Measurements from ENCODE around the gene ETFA.

ETFA gene

GRCh38 chr15:76209942-76210341 is 101.3 kb downstream of the ETFA start:
- no peaks in the 10 kb centered on the region for H4K20me1 ChIP-seq (ENCODE audit: insufficient read depth)
- H3K9ac ChIP-seq = no peak overlapping the region
- no peak overlapping the region for H3K4me2 ChIP-seq
- no peaks in the 10 kb centered on the region for H3K27me3 ChIP-seq (ENCODE audit: insufficient read depth, low read depth)
- H2AFZ ChIP-seq (ENCODE audit: low read depth) = no peak overlapping the region
- H3K4me3 ChIP-seq (IDR thresholded peaks at IDR 0.05; ENCODE audit: insufficient read depth, low read depth, low read length) = no peak overlapping the region
- H3K4me1 ChIP-seq (ENCODE audit: low read depth, poor library complexity, severe bottlenecking) = no peaks in the 10 kb centered on the region
- TF ChIP-seq, protein P1, sequence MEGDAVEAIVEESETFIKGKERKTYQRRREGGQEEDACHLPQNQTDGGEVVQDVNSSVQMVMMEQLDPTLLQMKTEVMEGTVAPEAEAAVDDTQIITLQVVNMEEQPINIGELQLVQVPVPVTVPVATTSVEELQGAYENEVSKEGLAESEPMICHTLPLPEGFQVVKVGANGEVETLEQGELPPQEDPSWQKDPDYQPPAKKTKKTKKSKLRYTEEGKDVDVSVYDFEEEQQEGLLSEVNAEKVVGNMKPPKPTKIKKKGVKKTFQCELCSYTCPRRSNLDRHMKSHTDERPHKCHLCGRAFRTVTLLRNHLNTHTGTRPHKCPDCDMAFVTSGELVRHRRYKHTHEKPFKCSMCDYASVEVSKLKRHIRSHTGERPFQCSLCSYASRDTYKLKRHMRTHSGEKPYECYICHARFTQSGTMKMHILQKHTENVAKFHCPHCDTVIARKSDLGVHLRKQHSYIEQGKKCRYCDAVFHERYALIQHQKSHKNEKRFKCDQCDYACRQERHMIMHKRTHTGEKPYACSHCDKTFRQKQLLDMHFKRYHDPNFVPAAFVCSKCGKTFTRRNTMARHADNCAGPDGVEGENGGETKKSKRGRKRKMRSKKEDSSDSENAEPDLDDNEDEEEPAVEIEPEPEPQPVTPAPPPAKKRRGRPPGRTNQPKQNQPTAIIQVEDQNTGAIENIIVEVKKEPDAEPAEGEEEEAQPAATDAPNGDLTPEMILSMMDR (conservative IDR thresholded peaks at IDR 0.05; ENCODE audit: low read depth, low read length) = no peak
- H3K79me2 ChIP-seq (ENCODE audit: insufficient read depth, low read depth) = no peaks in the 10 kb centered on the region
- H3K27ac ChIP-seq = no peak overlapping the region
- no peaks in the 10 kb centered on the region for H3K36me3 ChIP-seq (ENCODE audit: insufficient read depth)

GRCh38 chr15:76209523-76209922 is 101.7 kb downstream of the ETFA start:
- TF ChIP-seq, protein P1 (conservative IDR thresholded peaks at IDR 0.05; ENCODE audit: low read depth, low read length) = no peak
- H3K79me2 ChIP-seq (ENCODE audit: insufficient read depth, low read depth) = no peaks in the 10 kb centered on the region
- no peaks in the 10 kb centered on the region for H3K27me3 ChIP-seq (ENCODE audit: insufficient read depth, low read depth)
- H3K27ac ChIP-seq = no peak overlapping the region
- no peak overlapping the region for H3K4me3 ChIP-seq (IDR thresholded peaks at IDR 0.05; ENCODE audit: insufficient read depth, low read depth, low read length)
- no peak overlapping the region for H2AFZ ChIP-seq (ENCODE audit: low read depth)
- no peaks in the 10 kb centered on the region for H4K20me1 ChIP-seq (ENCODE audit: insufficient read depth)
- no peak overlapping the region for H3K9ac ChIP-seq
- no peaks in the 10 kb centered on the region for H3K36me3 ChIP-seq (ENCODE audit: insufficient read depth)
- no peak overlapping the region for H3K4me2 ChIP-seq
- H3K4me1 ChIP-seq (ENCODE audit: low read depth, poor library complexity, severe bottlenecking) = no peaks in the 10 kb centered on the region

DNA sequence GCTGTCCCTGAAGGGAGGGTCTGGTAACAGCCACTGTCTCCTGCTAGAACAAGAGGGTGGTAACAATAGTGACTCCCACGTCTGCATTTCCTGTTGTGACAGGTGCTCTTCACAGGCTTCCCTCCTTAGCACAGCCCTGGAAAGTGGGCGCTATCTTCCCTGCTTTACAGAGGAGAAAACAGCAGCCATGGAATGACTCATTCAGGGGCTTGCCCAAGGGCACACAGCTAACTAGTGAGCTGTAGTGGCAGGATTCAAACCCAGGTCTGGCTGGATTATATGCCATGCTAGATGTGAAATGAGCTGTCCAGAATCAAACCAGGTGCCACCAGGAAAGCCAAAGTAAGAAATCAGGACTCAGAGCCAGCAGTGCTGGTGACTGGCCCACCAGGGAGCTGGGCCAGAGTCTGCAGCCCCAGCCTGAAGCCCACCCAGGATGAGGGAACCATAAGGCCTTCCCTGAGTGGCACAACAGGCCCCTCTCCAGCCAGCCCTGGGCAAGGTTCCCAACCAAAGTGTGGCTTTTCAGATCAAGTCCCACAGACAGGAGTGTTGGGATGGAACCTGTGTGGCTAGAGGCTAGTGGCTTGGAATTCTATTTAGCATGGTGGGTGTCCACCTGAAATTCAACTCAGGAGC is 102.4 kb downstream of the ETFA start:
- Histone ChIP-seq H3K79me2 (ENCODE audit: insufficient read depth, low read depth) (no peaks in the 10 kb centered on the region), H3K36me3 (ENCODE audit: insufficient read depth) (no peaks in the 10 kb centered on the region), H3K4me3 (IDR thresholded peaks at IDR 0.05; ENCODE audit: insufficient read depth, low read depth, low read length) (no peak overlapping the region)

GRCh38 chr15:76208084-76208785 is 103.0 kb downstream of the ETFA start:
- Histone ChIP-seq H3K9ac (no peak overlapping the region), H3K27ac (no peak overlapping the region), H3K36me3 (ENCODE audit: insufficient read depth) (no peaks in the 10 kb centered on the region), H3K4me3 (IDR thresholded peaks at IDR 0.05; ENCODE audit: insufficient read depth, low read depth, low read length) (no peak overlapping the region), H3K79me2 (ENCODE audit: insufficient read depth, low read depth) (no peaks in the 10 kb centered on the region), H3K4me2 (no peak overlapping the region), H4K20me1 (ENCODE audit: insufficient read depth) (no peaks in the 10 kb centered on the region), H3K4me1 (ENCODE audit: low read depth, poor library complexity, severe bottlenecking) (no peaks in the 10 kb centered on the region), H3K27me3 (ENCODE audit: insufficient read depth, low read depth) (no peaks in the 10 kb centered on the region), H2AFZ (ENCODE audit: low read depth) (no peak overlapping the region)
- TF ChIP-seq, protein P1 (conservative IDR thresholded peaks at IDR 0.05; ENCODE audit: low read depth, low read length) = no peak

More for the DNA sequence above, 102.4 kb downstream of the ETFA start:
- no peak overlapping the region for H3K27ac ChIP-seq
- no peak overlapping the region for H2AFZ ChIP-seq (ENCODE audit: low read depth)
- H3K4me1 ChIP-seq (ENCODE audit: low read depth, poor library complexity, severe bottlenecking) = no peaks in the 10 kb centered on the region
- H3K9ac ChIP-seq = no peak overlapping the region
- no peaks in the 10 kb centered on the region for H4K20me1 ChIP-seq (ENCODE audit: insufficient read depth)
- H3K27me3 ChIP-seq (ENCODE audit: insufficient read depth, low read depth) = no peaks in the 10 kb centered on the region
- TF ChIP-seq, protein P1 (conservative IDR thresholded peaks at IDR 0.05; ENCODE audit: low read depth, low read length) = no peak
- no peak overlapping the region for H3K4me2 ChIP-seq

Measured in KMS-11 (cell line).